Activated CD4-positive, CD25-positive, alpha-beta regulatory T cell (primary cell): Measurements from ENCODE around the gene CDKN2B.

ENCODE experiments used
- DNase-seq, 4 experiments: peaks; one replicate each; lab custom pipeline; 2025; lab: John Stamatoyannopoulos, UW

Gene CDKN2B

DNA sequence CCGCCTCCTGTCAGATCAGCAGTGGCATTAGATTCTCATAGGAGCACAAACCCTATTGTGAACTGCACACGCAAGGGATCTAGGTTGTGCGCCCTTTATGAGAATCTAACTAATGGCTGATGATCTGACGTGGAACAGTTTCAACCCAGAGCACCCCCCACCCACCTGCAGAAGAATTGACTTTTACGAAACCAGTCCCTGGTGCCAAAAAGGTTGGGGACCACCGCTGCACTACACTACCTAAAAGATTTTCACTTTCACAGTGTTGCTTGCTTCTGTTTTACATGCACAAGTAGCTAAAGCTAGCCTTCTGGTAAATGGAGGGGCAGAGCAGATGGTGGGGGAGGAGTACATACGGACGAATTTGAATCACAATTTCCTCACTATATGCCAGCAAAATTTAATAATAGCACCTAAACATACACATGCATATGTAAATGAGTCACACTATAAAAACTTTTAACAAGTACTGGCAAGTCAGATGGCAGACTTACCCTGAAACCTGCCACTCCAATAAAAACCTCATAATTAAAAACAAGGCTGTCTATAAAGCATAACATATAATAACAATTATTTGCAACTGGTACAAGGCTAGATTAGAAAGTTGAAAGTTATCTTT, 24.0 kb upstream of the CDKN2B start:
- no peak for DNase-seq

DNA sequence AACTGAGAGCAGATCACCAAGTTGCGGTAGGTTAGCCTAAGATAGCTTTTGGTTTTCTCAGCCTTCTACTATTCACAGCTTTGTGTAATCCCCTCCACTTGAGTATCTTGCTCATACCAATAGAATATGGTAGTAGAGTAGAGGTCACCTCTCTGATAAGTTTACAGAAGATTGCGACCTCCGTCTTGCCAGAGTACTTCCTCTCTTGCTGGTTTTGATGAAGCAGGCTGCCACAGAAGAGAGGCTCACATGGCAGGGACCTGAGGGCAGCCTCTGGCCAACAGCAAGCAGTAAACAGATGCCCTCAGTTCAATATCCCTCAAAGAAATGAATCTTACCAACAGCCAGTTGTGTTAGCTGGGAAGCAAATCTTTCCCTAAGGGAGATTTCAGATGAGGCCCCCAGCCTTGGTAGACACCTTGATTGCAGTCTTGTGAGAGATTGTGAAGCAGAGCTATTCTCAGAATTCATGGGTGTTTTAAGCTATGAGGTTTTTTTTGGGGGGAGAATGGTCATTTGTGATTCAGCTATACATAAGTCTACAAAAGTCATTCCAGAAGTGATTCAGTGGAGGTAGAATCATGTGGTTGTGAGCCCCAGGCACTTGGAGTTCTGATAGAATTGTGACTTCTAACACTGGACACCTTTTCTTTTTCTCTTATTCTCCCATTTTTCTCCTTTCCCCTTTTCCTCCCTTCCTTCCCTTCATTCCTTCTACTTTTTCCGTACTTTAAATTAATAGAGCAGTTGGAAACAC, 22.7 kb upstream of the CDKN2B start:
- DNase-seq, result no peak

DNA sequence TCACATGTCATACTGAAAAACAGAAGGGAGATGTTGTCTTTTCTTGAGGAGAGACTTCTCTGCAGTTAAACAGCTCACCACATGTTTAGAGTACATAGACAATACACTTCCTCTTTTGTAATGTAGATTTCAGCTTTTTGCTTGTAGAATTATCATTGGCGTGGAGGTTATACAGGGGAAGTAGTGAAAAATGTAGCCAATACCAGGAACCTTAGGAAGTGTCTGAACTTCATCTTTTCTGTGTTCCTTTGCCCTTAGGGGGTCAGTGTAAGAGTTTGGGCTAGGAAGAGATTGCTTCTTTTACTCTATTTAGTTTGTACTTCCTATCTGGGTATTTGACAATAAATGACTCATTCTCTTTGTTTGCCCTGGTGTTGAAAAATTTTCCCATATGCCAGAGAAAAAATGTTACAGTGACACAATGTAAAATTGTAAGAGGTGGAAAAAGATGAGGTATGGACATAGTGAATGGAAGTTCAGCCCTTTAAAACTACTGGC, 21.0 kb upstream of the CDKN2B start:
- DNase-seq, result no peak

DNA sequence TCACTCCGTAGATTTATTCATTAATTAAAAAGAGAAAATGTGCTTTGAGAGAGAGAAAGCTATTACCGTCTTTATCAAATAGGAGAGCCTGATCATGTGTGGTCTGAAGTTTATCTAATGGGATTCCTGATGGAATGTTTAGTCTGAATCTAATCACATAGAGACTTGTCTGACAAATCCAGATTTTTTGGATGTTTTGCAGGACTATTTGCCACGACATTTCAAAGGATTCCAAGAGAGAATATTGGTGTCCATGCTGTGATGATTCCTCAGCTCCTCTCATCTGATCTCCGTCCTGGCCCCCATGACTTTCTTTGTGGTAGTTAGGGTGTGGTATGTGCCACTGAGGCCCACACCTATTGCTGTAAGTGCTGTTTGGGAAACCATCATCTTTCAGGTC, 20.1 kb upstream of the CDKN2B start:
- no peak for DNase-seq

DNA sequence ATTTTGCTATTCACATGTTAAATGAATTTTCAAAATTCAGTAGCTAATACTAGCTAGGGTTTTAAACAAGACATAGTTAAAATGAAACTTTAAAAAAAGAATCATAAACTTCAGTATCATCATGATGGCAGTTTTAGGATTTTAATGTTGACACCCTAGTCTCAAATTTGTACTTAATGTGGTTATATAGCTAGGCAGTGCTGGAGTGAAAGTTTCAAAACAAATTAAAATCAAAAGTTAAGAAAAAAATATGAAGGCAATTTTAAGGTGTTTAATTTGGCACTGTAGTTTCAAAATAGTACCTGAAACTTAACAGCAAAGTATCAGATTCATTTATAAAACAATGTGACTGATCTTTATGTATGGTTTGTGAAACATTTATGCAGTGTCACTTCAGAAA, 19.3 kb upstream of the CDKN2B start:
- DNase-seq, result no peak

DNA sequence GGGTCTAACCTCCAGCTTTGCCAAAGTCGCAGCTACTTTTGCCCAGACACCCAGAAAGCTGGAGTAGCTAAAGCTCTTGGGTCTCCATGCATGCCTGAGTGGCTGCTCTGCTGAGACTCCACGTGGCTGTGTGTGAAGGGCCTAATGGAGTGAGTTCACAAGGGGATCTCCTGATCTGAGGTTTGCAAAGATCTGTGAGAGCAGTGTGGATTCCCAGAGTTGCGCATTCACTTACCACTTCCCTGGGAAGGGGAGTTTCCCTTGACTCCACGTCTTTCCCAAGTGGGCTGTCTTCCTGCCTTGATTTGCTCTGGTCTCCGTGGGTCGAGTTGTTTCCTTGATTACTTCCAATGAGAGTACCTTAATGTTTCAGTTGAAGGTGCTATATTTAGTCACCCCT, 17.6 kb upstream of the CDKN2B start:
- no peak for DNase-seq

DNA sequence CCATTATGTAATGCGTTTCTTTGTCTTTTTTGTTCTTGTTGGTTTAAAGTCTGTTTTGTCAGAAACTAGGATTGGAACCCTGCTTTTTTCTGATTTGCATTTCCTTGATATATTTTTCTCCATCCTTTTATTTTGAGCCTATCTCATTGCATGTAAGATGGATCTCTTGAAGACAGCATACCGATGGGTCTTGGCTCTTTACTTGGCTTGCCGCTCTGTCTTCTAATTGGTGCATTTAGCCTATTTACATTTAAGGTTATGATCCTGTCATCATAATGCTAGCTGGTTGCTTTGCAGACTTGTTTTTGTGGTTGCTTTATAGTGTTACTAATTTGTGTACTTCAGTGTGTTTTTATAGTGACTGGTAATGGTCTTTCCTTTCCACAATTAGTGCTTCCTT, 13.3 kb upstream of the CDKN2B start:
- no peak for DNase-seq

DNA sequence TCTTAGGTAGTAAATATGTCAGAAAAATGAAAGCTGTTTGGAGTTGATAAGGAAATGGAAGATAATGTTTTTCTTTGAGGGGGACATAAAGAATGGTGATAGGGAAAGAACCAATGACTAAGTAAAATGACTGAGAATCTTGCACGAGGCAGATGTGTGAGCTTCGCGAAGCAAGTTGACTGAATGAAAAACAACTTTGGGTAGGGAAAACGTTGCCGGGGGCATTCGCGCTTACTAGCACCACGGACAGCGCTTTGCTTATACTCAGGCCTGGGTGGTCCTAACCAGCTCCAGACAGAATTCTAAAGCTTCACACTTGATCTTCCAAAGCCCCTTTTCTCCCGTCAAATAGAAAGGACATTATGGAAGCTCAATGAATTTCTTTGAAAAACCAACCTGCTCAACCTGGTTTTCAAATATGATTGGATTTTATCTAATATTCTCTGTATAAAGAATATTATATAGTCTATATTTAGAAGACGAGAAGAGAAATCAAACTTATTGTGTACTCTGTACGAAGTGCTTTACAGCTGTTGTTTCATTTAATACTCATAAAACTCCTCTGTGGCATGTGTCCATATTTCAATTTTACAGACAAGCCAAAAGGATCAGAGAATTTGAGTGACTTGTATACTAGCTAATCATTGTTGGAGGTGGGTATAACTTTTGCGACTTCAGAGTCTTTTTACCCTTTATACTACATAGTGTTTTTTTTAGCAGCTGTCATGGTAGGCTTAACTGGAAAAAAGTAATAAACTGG, 1.9 kb upstream of the CDKN2B start:
- no peak for DNase-seq

DNA sequence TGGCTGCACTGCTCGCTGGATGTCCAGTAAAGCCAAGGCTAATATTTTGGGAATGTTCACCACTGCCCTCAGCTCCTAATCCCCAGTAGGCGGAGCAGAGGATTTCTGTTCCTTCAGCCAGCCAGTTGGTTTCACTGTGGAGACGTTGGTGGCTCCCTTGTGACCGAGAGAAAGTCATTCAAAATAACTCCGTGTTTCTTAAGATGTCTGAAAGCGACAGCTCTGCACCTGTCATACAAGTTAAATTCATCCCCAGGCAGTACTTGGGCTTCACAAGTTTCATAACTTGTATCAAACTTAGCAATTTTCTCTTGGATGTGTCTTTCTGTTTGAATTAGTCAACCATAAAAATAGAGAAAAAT, 382 bp upstream of the CDKN2B start:
- DNase-seq, result no peak

DNA sequence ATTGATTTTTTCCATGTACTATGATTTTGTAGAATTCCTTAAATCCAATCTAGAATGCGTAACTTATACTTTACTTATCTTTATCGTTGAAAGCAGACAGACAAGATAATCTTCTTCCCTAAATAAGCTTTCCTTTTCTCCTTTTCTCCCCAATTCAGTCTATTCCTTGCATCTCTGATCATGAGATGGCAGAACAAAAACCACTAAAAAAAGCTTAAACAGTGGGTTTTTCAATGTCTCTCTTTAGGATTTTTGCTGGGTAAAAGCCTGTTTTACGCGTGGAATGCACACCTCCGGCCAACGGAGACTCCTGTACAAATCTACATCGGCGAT, 755 bp downstream of the CDKN2B start:
- no peak for DNase-seq

DNA sequence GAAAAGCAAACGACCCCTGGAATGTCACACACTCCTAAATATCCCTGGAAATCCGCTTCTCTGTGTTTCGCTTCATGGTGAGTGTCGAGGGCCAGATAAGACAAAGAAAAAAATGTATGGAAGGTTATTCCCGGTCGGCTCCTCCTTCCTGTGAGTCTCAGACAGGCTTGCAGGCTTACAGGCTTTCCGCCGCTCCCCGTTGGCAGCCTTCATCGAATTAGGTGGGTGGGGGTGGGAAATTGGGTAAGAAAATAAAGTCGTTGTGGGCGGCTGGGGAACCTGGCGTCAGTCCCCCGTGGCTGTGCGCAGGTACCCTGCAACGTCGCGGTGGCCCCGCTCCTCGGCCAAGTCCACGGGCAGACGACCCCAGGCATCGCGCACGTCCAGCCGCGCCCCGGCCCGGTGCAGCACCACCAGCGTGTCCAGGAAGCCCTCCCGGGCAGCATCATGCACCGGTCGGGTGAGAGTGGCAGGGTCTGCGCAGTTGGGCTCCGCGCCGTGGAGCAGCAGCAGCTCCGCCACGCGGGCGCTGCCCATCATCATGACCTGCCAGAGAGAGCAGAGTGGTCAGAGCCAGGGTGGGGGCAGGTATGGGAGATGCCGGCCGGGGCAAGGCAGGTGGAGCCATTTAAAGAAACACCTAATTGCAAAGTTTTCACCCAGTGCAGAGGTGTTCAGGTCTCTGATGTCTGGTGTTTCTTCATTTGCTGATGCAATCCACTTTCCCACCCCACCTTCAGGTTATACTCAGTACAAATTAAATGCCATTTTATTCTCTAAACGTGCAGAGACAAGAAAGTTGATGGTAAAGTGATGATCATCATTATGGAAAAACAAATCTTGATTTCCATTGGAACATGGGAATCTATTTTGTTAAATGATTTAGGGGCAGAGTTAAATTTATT, 3.2 kb downstream of the CDKN2B start:
- DNase-seq, result no peak

DNA sequence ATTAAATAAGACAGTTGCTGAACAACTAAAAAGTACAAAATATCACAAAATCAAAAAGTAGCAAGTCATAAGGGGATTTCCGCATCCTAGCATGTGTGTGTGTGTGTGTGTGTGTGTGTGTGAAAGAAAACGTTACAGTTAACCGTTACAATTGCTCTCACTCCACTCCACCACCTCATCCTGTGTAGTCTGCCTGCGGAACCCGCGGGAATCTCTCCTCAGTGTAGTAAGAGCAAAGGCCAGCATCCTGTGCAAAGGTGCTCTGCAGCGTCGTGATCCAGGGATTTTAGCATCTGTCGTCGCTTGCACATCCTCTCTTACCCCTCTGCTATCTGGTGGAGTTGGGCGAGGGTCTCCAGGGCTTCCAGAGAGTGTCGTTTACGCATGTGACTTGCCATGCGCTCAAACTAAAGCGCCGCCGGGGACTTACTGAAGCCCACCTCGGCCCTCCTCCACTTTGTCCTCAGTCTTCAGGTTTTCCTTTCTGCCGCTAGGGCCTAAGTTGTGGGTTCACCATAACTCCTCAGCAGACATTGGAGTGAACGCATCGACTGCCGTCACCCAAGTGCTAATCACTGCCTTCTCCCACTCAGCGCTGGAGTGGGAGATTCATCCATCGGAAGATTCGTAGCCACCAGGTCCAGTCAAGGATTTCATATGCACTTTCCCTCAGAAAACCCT, 3.9 kb downstream of the CDKN2B start:
- DNase-seq, result no peak

DNA sequence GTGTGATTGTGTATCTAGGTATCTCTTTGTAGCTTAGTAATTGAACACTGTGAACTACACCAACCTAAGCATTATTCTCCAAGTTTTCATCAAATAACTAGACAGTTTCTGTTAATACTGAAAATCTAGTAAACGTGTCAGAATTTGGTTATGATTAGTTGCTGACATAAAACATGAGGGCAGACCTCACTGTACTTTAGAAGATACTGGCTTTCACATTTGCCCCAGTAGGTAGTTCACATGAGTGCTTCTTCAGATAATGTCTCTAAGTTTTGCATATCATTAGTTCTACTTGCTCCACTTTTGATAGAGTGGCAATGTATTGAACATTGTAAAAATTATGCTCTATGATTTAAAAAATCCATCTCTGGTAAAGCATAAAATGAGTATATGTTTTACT, 7.1 kb downstream of the CDKN2B start:
- DNase-seq, result no peak

DNA sequence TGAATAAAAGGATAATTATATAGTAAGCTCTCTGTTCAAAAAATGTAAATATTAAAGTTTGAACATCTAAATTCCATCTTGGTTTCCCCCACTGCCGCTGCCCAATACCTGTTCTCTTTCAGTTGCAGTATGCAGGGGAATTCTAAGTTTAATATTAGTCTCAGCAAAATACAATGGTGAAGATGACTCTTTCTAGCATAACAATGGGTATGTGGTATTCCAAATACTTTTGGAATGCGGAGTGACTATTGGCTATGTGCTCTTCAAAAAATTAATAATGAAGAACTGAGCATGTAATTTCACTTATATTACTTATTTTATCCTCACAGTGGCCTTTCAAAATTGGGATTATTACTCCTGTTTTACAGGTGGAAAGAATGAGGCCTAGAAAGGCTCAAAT, 11.1 kb downstream of the CDKN2B start:
- DNase-seq, result no peak

DNA sequence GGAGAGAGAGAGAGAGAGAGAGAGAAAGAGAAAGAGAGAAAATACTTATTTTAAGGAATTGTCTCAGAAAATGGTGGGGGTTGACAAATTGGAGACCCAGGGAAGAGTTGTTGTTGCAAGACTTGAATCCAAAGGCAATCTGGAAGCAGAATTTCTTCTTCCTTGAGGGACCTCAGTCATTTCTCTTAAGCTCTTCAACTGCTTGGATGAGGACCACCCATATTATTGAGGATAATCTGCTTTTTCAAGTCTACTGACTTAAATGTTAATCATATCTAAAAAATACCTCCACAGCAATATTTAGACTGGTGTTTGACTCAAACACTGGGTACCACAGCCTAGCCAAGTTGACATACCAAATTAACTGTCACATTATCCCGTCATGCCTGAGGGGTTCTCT, 11.6 kb downstream of the CDKN2B start:
- no peak for DNase-seq

DNA sequence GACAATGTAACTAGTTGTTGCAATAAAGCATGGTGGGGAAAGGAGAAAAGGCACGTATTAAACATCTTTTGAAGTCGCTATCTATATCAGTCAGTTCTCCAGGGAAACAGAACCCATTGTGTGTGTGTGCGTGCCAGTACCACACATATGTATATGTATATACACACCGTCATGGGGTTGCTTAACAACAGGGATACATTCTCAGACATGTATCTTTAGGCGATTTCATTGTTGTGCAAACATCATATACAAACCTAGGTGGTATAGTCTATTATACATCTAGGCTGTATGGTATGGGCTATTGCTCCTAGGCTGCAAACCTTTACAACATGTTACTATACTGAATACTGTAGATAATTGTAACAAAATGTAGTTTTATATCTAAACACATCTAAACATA, 12.2 kb downstream of the CDKN2B start:
- no peak for DNase-seq

DNA sequence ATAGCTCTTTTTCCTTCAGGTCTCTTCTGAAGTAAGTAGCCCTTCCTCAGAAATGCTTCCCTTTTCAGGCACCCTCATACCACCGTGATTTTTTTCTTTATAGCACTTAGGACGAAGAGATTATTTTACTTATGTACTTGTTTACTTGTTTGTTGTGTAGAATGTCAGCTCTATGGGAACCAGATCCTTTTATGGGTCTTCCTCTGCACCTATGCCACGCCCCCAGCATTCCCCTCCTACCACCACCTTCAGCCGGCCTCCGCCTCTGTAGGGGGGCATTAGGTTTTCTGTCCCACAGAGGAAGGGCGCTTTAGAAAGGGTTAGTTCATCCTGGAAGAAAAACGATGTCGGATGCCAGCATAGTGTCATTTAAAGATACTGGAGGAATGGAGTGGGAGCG, 12.7 kb downstream of the CDKN2B start:
- DNase-seq, result no peak

DNA sequence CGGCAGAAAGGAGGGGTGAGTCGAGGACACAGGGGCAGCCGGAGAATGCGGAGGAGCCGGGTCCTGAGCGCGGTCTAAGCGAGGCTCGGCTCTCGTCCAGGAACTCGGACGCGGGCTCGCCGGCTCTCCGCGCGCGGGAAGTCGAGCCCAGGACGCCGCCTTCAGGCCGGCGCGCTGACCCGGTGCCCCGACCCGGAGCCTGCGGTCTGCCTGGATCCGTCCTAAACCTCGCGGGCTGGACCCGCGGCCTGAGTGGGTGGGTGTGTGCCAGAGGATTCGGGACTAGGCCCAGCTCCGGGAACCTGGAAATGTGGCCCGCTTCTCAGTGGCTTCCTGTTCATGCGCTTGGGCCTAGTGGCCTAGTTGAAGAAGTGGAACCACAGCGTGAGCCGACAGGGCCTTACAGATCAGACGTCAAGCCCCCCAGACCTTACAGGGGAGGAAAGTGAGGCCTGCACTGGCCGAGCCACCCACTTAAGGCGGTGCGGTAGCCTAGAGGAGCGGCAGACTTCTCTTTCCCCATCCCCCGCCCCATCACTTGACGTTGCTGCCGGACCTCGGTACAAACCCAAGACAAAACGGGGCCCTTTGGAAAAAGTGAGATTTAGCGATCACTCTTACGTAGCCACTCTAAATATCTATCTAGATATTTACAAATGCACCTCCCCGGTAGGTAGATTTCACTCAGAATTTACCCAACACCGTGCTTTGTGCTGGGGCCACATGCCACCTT, 13.3 kb downstream of the CDKN2B start:
- no peak for DNase-seq

DNA sequence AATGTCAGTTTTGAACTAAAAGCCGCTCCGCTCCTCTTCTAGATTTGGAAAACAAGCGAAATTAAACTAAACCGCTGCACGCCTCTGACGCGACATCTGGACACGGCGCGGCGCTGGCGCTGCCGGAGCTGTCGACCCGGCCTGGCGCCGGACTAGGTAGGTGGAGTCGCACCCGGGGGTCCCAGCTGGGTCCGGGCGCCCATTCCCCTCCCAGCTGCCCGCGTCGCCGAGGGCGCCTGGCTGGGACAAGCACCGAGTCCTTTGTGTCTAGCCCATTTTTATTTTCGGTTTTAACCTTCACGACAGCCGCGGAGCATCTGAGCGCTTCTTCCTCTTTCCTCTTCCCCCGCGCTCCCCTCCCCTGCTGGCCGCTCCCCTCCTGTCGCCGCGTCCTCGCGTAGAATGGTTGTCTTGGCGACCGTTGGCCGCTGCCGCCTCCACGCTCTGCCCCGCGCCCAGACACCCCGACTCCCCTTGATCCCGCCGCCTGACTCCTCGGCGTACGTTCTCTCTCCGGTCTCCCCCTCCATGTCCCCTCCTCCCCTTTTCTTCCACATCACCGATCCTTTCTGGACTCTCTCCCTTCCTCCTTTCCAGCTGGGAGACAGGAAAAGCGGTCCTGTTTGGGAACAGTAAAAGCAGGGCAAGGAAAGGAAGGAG, 14.0 kb downstream of the CDKN2B start:
- peak; percentile 40 to 63 (median 54) for DNase-seq

DNA sequence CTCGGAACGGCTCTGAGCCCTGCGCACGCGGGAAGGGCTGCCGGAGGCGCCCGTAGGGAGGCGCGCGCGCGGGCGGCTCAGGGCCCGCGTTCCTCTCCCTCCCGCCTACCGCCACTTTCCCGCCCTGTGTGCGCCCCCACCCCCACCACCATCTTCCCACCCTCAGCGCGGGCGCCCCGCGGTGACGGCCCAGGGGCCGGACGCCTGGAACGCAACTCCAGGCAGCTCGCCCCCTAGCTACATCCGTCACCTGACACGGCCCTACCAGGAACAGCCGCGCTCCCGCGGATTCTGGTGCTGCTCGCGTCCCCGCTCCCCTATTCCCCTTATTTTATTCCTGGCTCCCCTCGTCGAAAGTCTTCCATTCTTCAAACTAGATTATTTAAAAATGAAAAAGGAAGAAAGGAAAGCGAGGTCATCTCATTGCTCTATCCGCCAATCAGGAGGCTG, 14.5 kb downstream of the CDKN2B start, which contains the start of gene CDKN2B-AS1:
TSS of gene CDKN2B-AS1 (plus strand) at position 236 of the 450 bp plus-strand sequence.
- peak in 2 of 4 experiments; percentile 10 to 13 for DNase-seq
